ENCODE results near the gene SCN4B. TPM values are rescaled to one million over a fixed set of nuclear protein-coding genes. Genes with fewer than 3 reads are reported as not detected.

The SCN4B gene
- total RNA-seq, 1 donor from 2014 or later: 2.9 TPM

DNA sequence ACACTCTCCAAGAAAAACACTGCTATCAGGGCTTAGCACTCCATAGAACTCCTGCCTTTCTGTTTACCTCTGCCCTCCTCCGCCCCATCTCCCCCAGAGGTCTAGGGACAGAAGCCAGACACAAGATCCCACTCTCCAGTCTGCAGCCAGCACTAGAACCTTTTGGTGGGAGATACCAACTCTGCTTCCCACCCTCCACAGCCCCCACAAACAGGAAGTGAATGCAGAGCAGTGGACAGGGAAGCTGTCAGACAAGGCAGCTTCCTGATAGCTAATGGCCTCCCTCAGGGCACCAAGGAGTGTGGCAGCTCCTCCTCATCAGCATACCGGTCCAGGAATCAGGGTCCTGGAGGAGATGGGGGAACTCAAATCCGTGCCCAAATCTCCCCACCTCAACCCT, 5.1 kb downstream of the SCN4B start:
- Mint-ChIP-seq H3K27me3 (ENCODE audit: unreplicated experiment) (peaks cover 7% of the 10 kb centered on the region), H3K4me1 (ENCODE audit: low read depth, unreplicated experiment) (peaks cover 26% of the 10 kb centered on the region), H3K36me3 (ENCODE audit: unreplicated experiment) (no peaks in the 10 kb centered on the region), H3K9me3 (ENCODE audit: unreplicated experiment) (peaks cover 5% of the 10 kb centered on the region), H3K27ac (ENCODE audit: unreplicated experiment) (no peak overlapping the region), H3K4me3 (ENCODE audit: unreplicated experiment) (peak overlapping the region; percentile 14)
- no peak for DNase-seq
- TF ChIP-seq, protein P1, sequence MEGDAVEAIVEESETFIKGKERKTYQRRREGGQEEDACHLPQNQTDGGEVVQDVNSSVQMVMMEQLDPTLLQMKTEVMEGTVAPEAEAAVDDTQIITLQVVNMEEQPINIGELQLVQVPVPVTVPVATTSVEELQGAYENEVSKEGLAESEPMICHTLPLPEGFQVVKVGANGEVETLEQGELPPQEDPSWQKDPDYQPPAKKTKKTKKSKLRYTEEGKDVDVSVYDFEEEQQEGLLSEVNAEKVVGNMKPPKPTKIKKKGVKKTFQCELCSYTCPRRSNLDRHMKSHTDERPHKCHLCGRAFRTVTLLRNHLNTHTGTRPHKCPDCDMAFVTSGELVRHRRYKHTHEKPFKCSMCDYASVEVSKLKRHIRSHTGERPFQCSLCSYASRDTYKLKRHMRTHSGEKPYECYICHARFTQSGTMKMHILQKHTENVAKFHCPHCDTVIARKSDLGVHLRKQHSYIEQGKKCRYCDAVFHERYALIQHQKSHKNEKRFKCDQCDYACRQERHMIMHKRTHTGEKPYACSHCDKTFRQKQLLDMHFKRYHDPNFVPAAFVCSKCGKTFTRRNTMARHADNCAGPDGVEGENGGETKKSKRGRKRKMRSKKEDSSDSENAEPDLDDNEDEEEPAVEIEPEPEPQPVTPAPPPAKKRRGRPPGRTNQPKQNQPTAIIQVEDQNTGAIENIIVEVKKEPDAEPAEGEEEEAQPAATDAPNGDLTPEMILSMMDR (IDR thresholded peaks at IDR 0.05; ENCODE audit: partially characterized antibody, unreplicated experiment): no peak

DNA sequence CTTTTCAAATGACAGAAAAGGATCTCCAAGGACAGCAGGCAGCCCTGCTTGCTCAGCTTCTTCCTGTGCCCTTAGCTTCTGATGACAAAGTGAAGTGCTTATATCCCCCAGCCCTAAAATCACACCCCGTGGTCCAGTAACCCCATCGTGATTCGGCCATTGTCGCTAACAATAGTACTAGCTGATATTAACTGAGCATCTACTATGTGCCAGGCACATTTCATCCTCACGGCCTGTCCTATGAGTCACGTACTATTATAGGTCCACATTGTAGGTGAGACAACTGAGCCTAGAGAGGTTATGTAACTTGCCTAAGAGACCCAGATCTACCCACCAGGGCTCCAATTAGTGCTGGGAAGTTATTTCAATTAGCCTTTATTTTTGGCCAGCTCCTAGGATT, 6.1 kb downstream of the SCN4B start:
- Mint-ChIP-seq H3K27ac (ENCODE audit: unreplicated experiment) (peak overlapping the region; percentile 57), H3K36me3 (ENCODE audit: unreplicated experiment) (no peaks in the 10 kb centered on the region), H3K9me3 (ENCODE audit: unreplicated experiment) (peaks cover 6% of the 10 kb centered on the region), H3K4me1 (ENCODE audit: low read depth, unreplicated experiment) (peaks cover 34% of the 10 kb centered on the region), H3K27me3 (ENCODE audit: unreplicated experiment) (peaks cover 11% of the 10 kb centered on the region), H3K4me3 (ENCODE audit: unreplicated experiment) (peak overlapping the region; percentile 81)
- TF ChIP-seq, protein P1 (IDR thresholded peaks at IDR 0.05; ENCODE audit: partially characterized antibody, unreplicated experiment): no peak
- DNase-seq: no peak

DNA sequence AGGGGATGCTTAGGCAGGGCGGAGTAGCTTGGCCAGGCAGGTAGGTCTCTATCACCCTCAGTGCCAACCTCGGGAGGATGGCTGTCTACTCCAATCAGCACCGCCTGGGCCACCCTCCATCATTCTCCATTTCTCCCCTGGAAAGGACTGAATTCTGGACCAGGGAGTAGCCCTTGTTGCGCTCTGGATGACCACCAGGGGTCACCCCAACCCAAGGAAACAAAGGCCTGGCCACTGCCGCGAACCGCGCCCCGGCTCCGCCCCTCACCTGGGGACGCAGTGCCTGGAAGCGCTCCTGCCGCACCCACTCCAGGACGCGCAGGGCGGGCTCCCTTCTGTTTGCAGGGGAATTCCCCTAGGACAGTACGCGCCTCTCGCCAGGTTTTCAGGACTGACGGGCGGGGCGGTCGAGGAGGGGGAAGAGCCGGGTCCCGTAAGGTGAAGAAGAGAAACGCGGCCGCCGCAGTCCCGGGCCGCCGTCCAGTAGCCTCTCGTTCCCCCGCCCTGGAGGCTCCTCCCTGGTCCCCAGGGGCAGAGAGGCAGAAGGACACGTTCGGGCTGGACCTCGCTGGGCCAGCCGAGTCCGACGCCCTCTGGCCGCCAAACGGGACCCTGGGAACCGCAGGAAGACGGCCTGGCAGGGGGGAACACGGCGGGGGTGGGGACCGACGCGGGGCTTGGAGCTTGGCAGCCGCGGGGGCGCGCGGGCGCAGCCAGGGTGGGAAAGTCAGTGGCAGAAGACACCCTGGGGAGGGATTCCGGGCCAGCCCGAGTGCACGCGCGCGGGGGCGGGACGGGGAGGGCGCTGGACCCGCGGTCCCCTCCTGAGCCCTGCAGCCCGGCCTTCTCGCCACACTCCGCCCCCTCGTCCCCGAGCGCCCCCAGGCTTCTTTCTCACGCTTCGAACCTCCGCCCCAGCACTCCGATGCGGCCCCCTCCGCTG, 7.1 kb downstream of the SCN4B start:
- Mint-ChIP-seq H3K27me3 (ENCODE audit: unreplicated experiment) (peaks cover 11% of the 10 kb centered on the region), H3K4me1 (ENCODE audit: low read depth, unreplicated experiment) (peaks cover 34% of the 10 kb centered on the region), H3K36me3 (ENCODE audit: unreplicated experiment) (no peaks in the 10 kb centered on the region), H3K4me3 (ENCODE audit: unreplicated experiment) (peak overlapping the region; percentile 81), H3K27ac (ENCODE audit: unreplicated experiment) (no peak overlapping the region), H3K9me3 (ENCODE audit: unreplicated experiment) (peaks cover 6% of the 10 kb centered on the region)
- TF ChIP-seq, protein P1 (IDR thresholded peaks at IDR 0.05; ENCODE audit: partially characterized antibody, unreplicated experiment): peak; percentile 98
- peak; percentile 90 for DNase-seq

DNA sequence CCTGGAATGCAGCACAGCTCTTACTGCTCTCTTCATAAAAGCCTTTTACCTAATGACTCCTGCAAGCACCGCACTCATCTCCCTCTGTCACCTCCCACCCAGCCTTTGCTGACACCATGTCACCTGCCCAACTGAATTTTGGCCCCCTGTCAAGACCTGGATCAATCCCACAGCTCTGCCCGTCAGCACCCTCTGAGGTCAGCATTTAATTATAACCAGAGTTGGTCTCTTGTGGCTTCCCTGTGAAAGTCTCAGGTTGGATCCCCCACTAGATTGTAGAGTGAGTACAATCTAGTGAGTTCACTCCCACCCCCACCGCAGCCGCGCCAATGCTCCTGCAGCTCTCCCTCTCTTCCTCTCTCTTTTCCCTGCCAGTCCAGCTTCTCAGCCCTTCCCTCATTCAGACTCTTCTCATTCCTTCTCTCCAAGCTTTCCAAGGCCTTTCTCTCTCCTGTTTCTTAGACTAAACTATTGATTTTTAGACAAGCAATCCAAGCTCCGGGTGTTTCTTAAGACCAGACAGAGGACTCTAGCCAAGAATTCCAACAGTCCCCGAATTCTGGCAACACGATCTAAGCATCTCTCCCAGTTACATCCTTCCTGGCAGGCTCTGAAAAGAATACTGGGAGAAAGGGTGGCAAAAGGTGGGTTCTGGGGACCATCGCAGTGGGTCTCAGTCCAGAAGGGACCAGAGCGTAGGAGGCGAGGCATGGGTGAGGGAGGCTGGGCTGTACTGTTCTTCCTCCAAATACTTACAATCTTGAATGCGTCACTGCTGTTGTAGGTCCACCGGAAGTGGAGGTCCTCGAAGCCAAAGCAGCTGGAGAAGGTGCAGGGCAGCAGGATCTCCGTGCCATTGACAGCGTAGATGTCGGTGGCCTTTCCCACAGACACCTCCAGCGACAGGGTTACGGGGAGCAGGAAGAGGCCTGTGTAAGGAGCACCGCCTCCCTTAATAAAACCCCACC, 8.0 kb downstream of the SCN4B start:
- peak overlapping the region; percentile 47 for H3K4me3 Mint-ChIP-seq (ENCODE audit: unreplicated experiment)
- no peak for DNase-seq
- peaks cover 11% of the 10 kb centered on the region for H3K27me3 Mint-ChIP-seq (ENCODE audit: unreplicated experiment)
- H3K27ac Mint-ChIP-seq (ENCODE audit: unreplicated experiment): no peak overlapping the region
- H3K36me3 Mint-ChIP-seq (ENCODE audit: unreplicated experiment): no peaks in the 10 kb centered on the region
- TF ChIP-seq, protein P1 (IDR thresholded peaks at IDR 0.05; ENCODE audit: partially characterized antibody, unreplicated experiment): no peak
- peaks cover 34% of the 10 kb centered on the region for H3K4me1 Mint-ChIP-seq (ENCODE audit: low read depth, unreplicated experiment)
- H3K9me3 Mint-ChIP-seq (ENCODE audit: unreplicated experiment): peaks cover 4% of the 10 kb centered on the region

Measured in glutamatergic neuron (in vitro differentiated cells).